GM13976 (cell line): ENCODE data around the gene CYP3A7.
"Not testable (repeated sequence)": the region's sequence is repeated elsewhere in the genome, so short reads cannot be mapped to it uniquely, and the experiment has no call there.

Source experiments
- DNase-seq: peaks from one replicate; pipeline ENCODE4 v3.0.0; 2012; ENCODE audit warnings: low spot score
- in situ Hi-C: fragments of 300-500 bp; cut with MboI; formaldehyde crosslinking; loops from one replicate; pipeline ENCODE4 v1.12.0; 2022; ENCODE audit warnings: low sequenced_read_pairs, mixed read lengths, inconsistent platforms; ENCODE audit not compliant: unreplicated experiment
- TF ChIP-seq, protein P1 (sequence below): IDR thresholded peaks from 2 replicates; pipeline ENCODE4 v1.5.1; 2012; ENCODE audit warnings: borderline replicate concordance, mild to moderate bottlenecking; ENCODE audit not compliant: insufficient read depth; ENCODE audit errors: extremely low read depth, missing control alignments, control extremely low read depth

CYP3A7 gene

DNA sequence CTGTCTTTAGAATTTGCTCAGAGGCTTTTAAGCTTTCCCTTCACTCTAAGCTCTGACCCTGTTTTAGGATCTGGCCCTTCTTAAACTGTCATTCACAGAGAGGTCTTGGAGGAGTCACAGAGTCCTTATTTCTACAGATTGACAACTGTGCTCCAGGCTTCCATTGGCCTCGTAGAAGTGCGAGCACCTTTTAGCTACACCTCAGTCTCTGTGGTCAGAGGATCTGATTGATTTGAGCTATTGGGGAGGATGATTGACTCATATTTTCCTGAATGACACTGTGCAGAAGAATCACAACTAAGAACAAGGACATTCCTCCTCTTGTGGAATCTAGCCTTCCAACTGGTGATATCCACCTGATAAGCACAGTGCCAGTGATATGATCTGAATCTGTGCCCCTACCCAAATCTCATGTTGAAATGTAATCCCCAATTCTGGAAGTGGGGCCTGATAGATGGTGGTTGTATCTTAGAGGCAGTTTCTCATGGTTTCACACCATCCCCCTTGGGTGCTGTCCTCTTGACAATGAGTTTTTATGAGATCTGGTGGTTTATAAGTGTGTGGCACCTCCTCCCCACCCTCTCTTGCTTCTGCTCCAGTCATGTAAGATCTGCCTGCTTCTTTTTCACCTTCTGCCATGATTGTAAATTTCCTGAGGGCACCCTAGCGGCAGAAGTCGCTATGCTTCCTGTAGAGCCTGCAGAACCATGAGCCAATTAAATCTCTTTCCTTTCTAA lies 3.2 kb downstream of the CYP3A7 start:
- in situ Hi-C loops: no loop called here
- no peak for DNase-seq
- TF ChIP-seq, protein P1, sequence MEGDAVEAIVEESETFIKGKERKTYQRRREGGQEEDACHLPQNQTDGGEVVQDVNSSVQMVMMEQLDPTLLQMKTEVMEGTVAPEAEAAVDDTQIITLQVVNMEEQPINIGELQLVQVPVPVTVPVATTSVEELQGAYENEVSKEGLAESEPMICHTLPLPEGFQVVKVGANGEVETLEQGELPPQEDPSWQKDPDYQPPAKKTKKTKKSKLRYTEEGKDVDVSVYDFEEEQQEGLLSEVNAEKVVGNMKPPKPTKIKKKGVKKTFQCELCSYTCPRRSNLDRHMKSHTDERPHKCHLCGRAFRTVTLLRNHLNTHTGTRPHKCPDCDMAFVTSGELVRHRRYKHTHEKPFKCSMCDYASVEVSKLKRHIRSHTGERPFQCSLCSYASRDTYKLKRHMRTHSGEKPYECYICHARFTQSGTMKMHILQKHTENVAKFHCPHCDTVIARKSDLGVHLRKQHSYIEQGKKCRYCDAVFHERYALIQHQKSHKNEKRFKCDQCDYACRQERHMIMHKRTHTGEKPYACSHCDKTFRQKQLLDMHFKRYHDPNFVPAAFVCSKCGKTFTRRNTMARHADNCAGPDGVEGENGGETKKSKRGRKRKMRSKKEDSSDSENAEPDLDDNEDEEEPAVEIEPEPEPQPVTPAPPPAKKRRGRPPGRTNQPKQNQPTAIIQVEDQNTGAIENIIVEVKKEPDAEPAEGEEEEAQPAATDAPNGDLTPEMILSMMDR: no peak

DNA sequence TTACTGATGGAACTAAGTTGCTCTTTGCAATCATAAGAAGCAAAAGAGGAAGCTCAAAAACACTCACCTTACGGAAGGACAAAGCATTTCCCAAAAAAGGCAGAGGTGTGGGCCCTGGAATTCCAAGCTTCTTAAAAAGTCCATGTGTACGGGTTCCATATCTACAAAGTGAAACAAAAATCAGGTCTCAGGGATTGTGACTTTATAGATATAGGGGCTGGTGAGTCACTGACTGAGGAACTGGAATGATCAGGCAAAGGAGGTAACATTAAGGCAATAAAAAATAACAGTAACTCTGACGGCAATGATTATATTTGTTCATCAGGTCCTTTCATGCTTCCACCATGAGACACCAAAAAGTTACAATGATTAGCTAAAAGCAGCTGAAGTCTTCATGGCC lies 4.0 kb downstream of the CYP3A7 start:
- TF ChIP-seq, protein P1: no peak
- in situ Hi-C loops: no loop called here
- no peak for DNase-seq

DNA sequence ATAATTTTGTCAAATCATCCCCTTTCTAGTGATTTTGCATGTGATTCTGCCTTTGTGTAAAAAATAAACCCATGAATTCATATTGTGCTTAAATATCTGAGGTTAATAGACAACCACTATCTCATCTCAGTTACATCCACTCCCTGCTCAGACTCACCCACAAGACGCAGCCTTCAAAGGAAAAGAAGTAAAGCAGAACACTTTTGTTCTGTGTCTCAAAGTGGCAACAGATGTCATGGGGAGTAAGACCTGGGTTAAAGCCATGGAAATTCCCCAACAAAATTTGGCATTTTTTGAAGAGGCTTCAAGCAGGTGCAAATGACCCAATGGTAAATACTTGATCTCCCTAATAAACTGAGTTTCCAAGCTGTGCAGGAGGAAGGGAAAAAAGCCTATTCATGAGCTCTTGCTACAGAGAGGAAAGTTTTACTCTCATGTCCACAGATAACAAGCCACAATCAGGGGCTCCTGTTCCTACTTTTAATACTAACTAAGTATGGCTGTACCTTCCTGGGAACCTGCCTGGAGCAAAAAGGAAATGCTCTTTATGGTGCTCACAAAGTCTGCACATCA lies 4.7 kb downstream of the CYP3A7 start:
- TF ChIP-seq, protein P1: no peak
- in situ Hi-C loops: no loop called here
- no peak for DNase-seq

DNA sequence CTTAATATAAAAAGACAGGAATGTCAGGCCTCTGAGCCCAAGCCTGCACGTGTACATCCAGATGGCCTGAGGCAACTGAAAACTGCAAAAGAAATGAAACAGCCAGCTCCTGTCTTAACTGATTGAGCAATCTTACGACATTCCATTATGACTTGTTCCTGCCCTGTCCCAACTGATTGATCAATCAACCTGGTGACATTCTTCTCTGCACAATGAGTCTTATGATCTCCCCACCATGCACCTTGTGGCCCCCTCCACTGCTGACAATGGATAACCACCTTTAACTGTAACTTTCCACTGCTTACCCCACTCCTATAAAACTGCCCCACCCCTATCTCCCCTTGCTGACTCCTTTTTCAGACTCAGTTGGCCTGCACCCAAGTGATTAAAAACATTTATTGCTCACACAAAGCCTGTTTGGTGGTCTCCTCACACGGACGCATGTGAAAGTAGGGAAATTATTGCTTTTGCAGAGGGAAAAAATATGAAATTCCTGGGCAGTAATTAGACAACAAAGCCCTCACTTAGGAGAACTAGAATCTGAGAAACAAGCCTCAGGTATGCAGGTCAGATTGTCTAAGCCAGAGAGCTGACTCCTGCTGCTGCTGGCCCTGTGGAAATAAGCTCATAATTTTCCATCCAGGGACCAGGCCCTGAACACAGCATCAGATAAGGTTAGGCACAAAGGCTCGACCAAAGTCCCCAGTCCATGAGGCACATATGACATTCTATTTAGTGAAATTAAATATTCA lies 5.3 kb downstream of the CYP3A7 start:
- in situ Hi-C loops: no loop called here
- no peak for DNase-seq
- TF ChIP-seq, protein P1: no peak

DNA sequence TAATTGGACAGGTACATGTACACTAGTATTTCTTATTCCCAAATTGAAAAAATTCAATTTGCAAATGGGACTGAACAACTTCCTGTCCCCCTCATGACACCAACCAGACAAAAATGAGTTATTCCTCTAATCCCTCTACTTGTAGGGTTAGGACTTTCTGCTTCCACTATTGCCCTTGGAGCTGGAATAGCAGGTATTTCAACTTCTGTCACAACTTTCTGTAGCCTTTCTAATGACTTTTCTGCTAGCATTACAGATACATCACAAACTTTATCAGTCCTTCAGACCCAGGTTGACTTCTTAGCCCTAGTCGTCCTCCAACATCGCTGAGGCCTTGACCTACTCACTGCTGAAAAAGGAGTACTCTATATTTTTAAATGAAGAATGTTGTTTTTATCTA lies 6.4 kb downstream of the CYP3A7 start:
- in situ Hi-C loops: no loop called here
- DNase-seq: no peak
- TF ChIP-seq, protein P1: no peak

DNA sequence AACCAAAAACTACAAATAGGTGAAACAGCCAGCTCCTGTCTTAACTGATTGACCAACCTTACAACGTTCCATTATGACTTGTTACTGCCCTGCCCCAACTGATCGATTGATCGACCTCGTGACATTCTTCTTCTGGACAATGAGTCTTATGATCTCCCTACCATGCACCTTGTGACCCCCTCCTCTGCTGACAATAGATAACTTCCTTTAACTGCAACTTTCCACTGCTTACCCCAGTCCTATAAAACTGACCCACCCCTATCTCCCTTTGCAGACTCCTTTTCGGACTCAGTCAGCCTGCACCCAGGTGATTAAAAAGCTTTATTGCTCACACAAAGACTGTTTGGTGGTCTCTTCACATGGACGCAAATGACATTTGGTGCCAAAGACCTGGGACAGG lies 11.8 kb downstream of the CYP3A7 start:
- in situ Hi-C loops, DNase-seq: not testable (repeated sequence)
